ENCODE data around the gene FASLG. TPM values are rescaled to one million over a fixed set of nuclear protein-coding genes. Genes with fewer than 3 reads are reported as not detected.

The FASLG gene
- total and polyA plus RNA-seq, 8 donors = 0.21 to 1.4 (median 0.55) TPM; not detected in 1

- Histone ChIP-seq H3K4me3 (no peak overlapping the region), H3K9me3 (no peaks in the 10 kb centered on the region), H3K36me3 (no peaks in the 10 kb centered on the region), H3K4me1 (peaks cover 0 to 11% of the 10 kb centered on the region in 2 donors), H3K27me3 (no peaks in the 10 kb centered on the region), H3K27ac (peak overlapping the region in 1 of 2 donors; percentile 35)
- intact Hi-C loops (cut with DNase I) = no loop called here
- no peak for DNase-seq
- no peak for ATAC-seq
- TF ChIP-seq CTCF (IDR thresholded peaks at IDR 0.05) = no peak
Observed at GRCh38 chr1:172697534-172698002, 38.7 kb downstream of the FASLG start.

- ATAC-seq (no peak), DNase-seq (no peak)
- peaks cover 0 to 11% of the 10 kb centered on the region in 2 donors for H3K4me1 ChIP-seq
- no peaks in the 10 kb centered on the region for H3K36me3 ChIP-seq
- peak overlapping the region in 1 of 2 donors; percentile 35 for H3K27ac ChIP-seq
- no peaks in the 10 kb centered on the region for H3K27me3 ChIP-seq
- no peaks in the 10 kb centered on the region for H3K9me3 ChIP-seq
- intact Hi-C loops (cut with DNase I) = no loop called here
- H3K4me3 ChIP-seq = no peak overlapping the region
- TF ChIP-seq CTCF (IDR thresholded peaks at IDR 0.05) = no peak
Observed at GRCh38 chr1:172698224-172698623, 39.3 kb downstream of the FASLG start.

GRCh38 chr1:172699111-172699510, 40.2 kb downstream of the FASLG start:
- DNase-seq = no peak

GRCh38 chr1:172699695-172700227, 40.9 kb downstream of the FASLG start:
- TF ChIP-seq CTCF (IDR thresholded peaks at IDR 0.05) = no peak
- H3K4me1 ChIP-seq = peaks cover 0 to 11% of the 10 kb centered on the region in 2 donors
- no peak overlapping the region for H3K4me3 ChIP-seq
- no peaks in the 10 kb centered on the region for H3K36me3 ChIP-seq
- DNase-seq (no peak), ATAC-seq (no peak)
- H3K9me3 ChIP-seq = no peaks in the 10 kb centered on the region
- intact Hi-C loops (cut with DNase I) = no loop called here
- H3K27ac ChIP-seq = no peak overlapping the region
- no peaks in the 10 kb centered on the region for H3K27me3 ChIP-seq

More at GRCh38 chr1:172699111-172699510, 40.2 kb downstream of the FASLG start:
- no peaks in the 10 kb centered on the region for H3K9me3 ChIP-seq
- H3K4me3 ChIP-seq = no peak overlapping the region
- H3K27ac ChIP-seq = no peak overlapping the region
- TF ChIP-seq CTCF (IDR thresholded peaks at IDR 0.05) = no peak
- H3K36me3 ChIP-seq = no peaks in the 10 kb centered on the region
- H3K4me1 ChIP-seq = peaks cover 0 to 11% of the 10 kb centered on the region in 2 donors
- no peaks in the 10 kb centered on the region for H3K27me3 ChIP-seq
- ATAC-seq = no peak
- intact Hi-C loops (cut with DNase I) = no loop called here

- TF ChIP-seq CTCF (IDR thresholded peaks at IDR 0.05) = no peak
- no peak overlapping the region for H3K27ac ChIP-seq
- no peaks in the 10 kb centered on the region for H3K9me3 ChIP-seq
- peaks cover 0 to 11% of the 10 kb centered on the region in 2 donors for H3K4me1 ChIP-seq
- intact Hi-C loops (cut with DNase I) = no loop called here
- no peak for DNase-seq
- no peak overlapping the region for H3K4me3 ChIP-seq
- no peaks in the 10 kb centered on the region for H3K27me3 ChIP-seq
- H3K36me3 ChIP-seq = no peaks in the 10 kb centered on the region
- no peak for ATAC-seq
Observed at GRCh38 chr1:172700556-172700955, 41.7 kb downstream of the FASLG start.

Measured in left lung (tissue), 10 donors.